Activated CD8-positive, alpha-beta memory T cell treated with anti-CD3 and anti-CD28 coated beads, Interleukin-2, amount 10 ng/mL, durations not matched to agents 7 days and 5 days (primary cell): ENCODE data around the gene SPATA9. TPM values are rescaled to one million over a fixed set of nuclear protein-coding genes. Genes with fewer than 3 reads are reported as not detected.
A peak's percentile ranks its signal among the peaks of the same experiment; 100 is the strongest.

Source experiments
- ATAC-seq: fragments of 150-1000 bp; cut with Tn5 transposase; one replicate; pipeline ENCODE4 v1.10.0; 2021; ENCODE audit warnings: moderate library complexity
- CTCF ChIA-PET: fragments of 350-600 bp; sonication (Branson Sonifier 250); formaldehyde crosslinking; loops from one replicate; lab custom pipeline; 2021; ENCODE audit warnings: antibody characterized with exemption; lab: Charles Lee
- DNase-seq: peaks from one replicate; pipeline ENCODE4 v3.0.0-alpha.2; 2020
- H3K27ac Mint-ChIP-seq: one replicate; pipeline ENCODE4 v1.8.0; 2021; ENCODE audit warnings: mild to moderate bottlenecking, mixed read lengths
- H3K27me3 Mint-ChIP-seq: one replicate; pipeline ENCODE4 v1.8.0; 2021; ENCODE audit warnings: mixed read lengths
- H3K36me3 Mint-ChIP-seq: one replicate; pipeline ENCODE4 v1.8.0; 2021; ENCODE audit warnings: mild to moderate bottlenecking, mixed read lengths
- H3K4me1 Mint-ChIP-seq: one replicate; pipeline ENCODE4 v1.8.0; 2021; ENCODE audit warnings: mixed read lengths
- H3K4me3 Mint-ChIP-seq: one replicate; pipeline ENCODE4 v1.8.0; 2021; ENCODE audit warnings: mild to moderate bottlenecking, moderate library complexity, mixed read lengths
- H3K9me3 Mint-ChIP-seq: one replicate; pipeline ENCODE4 v1.8.0; 2022; ENCODE audit warnings: low read depth, mixed read lengths
- total RNA-seq, 2 experiments: library from RNA; stranded (reverse); gene quantifications; one replicate each; pipeline ENCODE4 v1.2.3, GENCODE V29; 2021

Gene SPATA9
- total RNA-seq, 2 experiments from 2014 or later: not detected

DNA sequence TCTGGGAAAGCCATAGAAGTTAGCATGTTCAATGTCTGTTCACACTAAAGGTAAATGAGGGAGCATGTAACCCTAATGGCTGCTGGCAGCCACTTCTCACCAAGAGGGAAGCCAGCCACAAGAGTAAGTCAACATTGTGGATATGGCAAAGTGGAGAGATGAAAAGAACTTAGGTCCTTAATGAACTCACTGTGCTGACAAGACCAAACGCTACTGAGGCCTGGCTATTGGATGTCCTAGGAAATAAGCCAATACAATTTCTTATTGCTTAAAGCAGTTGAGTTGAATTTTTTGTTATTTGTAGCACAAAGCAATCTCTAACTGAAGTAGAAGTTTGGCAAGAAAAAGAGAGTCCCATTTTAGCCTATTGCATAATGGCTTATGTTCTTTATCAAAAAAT, 56.1 kb downstream of the SPATA9 start:
- H3K27ac Mint-ChIP-seq: no peak overlapping the region
- CTCF ChIA-PET: no interaction called here

DNA sequence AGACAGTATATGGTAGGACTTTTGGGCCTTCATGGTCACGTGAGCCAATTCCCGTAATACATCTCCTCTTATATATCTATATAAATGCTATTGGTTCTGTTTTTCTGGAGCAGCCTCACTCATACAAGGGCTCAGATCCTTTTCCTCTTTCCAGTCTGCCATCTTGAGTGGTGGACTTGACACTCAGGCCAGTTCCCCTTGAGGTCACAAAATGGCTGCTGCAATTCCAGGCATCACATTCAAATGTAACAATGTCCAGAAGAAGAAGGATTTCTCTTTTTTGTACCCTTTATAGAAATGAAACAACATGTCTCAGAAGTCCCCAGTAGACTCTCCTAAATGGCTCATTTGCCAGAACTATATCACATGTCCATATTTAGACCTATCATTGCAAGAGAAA, 58.4 kb downstream of the SPATA9 start:
- ATAC-seq: no peak
- CTCF ChIA-PET: interaction anchor here (1.6 kb wide), 1 partner anchor 161 kb away, joined by 3 read pairs; no protein-coding TSS in a partner anchor
- no peak overlapping the region for H3K4me3 Mint-ChIP-seq

More for the DNA sequence above, 56.1 kb downstream of the SPATA9 start:
- DNase-seq (no peak), ATAC-seq (no peak)
- Mint-ChIP-seq H3K4me1 (peaks cover 15% of the 10 kb centered on the region), H3K4me3 (no peak overlapping the region), H3K27me3 (peaks cover 3% of the 10 kb centered on the region), H3K36me3 (peaks cover 6% of the 10 kb centered on the region), H3K9me3 (no peaks in the 10 kb centered on the region)

DNA sequence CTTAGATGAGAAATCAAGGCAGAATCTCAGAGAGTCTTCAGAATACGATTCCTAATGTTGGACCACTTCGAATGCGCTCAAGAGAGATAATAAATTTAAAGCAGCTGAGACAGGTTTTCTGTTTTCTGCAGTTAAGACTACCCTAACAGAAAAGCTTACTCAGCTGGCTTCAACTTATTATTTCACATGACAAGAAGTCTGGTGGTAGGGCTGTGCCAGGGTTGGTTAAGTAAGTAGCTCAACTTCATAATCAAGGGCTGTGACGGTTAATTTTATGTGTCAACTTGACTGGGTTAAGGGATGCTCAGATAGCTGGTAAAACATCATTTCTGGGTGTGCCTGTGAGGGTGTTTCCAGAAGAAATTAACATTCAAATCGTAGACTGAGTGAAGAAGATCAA, 59.1 kb downstream of the SPATA9 start:
- CTCF ChIA-PET: interaction anchor here (1.6 to 2.0 kb wide), 3 partner anchors 21 to 162 kb away, joined by 3 to 12 read pairs (median 9); partner anchors contain the start of gene RFESD
- Mint-ChIP-seq H3K9me3 (no peaks in the 10 kb centered on the region), H3K27me3 (peaks cover 12% of the 10 kb centered on the region), H3K4me3 (no peak overlapping the region), H3K36me3 (peaks cover under 1% of the 10 kb centered on the region), H3K4me1 (peaks cover 29% of the 10 kb centered on the region), H3K27ac (no peak overlapping the region)
- DNase-seq (no peak), ATAC-seq (no peak)

More for the DNA sequence above, 58.4 kb downstream of the SPATA9 start:
- Mint-ChIP-seq H3K27me3 (peaks cover 8% of the 10 kb centered on the region), H3K4me1 (peaks cover 23% of the 10 kb centered on the region), H3K36me3 (no peaks in the 10 kb centered on the region), H3K9me3 (no peaks in the 10 kb centered on the region), H3K27ac (no peak overlapping the region)
- no peak for DNase-seq

DNA sequence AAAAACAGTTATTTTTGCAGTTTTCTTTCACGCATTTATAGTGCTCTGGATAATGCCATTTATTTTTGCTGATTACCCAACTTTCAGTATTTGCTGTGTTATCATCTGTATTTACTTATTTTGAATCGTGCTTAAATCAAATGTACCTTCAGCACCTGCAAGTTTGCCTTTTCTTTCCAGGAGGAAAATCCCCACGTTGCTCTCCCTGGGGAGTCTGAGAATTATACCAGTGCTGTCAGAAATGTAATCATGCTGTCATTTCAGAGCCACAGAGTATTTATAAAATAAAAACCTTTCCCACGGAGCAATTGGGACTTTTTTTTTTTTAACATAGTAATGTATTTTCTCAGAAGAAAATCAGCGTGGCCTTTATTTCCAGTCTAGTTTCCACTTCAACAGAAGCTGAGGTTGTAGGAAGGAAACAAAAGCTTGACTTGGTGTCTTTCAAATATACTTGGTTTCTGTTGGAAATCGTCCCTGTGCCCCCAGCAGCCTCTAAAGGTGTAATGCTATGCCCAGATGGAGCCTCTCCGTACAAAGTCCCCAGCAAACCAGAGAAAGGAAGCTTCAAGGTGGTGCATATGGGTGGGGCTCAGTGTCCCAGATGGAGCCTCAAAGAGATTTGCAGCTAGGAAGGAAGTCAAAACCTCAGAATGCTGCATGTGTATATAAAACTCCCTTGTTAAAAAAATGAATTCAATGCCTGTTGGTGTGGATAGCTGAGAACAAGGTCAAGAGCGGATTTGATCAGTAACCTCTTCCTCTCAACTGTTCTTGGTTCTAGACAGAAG, 60.8 kb downstream of the SPATA9 start:
- Mint-ChIP-seq H3K36me3 (peaks cover 4% of the 10 kb centered on the region), H3K9me3 (no peaks in the 10 kb centered on the region), H3K27ac (peak overlapping the region; percentile 41), H3K4me3 (peak overlapping the region; percentile 58), H3K4me1 (peaks cover 32% of the 10 kb centered on the region), H3K27me3 (peaks cover 14% of the 10 kb centered on the region)
- ATAC-seq (peak; percentile 11), DNase-seq (peak; percentile 43)
- CTCF ChIA-PET: interaction anchor here (0.9 to 2.0 kb wide), 10 partner anchors 9 to 226 kb away, joined by 3 to 12 read pairs (median 4); partner anchors contain the start of gene RFESD

DNA sequence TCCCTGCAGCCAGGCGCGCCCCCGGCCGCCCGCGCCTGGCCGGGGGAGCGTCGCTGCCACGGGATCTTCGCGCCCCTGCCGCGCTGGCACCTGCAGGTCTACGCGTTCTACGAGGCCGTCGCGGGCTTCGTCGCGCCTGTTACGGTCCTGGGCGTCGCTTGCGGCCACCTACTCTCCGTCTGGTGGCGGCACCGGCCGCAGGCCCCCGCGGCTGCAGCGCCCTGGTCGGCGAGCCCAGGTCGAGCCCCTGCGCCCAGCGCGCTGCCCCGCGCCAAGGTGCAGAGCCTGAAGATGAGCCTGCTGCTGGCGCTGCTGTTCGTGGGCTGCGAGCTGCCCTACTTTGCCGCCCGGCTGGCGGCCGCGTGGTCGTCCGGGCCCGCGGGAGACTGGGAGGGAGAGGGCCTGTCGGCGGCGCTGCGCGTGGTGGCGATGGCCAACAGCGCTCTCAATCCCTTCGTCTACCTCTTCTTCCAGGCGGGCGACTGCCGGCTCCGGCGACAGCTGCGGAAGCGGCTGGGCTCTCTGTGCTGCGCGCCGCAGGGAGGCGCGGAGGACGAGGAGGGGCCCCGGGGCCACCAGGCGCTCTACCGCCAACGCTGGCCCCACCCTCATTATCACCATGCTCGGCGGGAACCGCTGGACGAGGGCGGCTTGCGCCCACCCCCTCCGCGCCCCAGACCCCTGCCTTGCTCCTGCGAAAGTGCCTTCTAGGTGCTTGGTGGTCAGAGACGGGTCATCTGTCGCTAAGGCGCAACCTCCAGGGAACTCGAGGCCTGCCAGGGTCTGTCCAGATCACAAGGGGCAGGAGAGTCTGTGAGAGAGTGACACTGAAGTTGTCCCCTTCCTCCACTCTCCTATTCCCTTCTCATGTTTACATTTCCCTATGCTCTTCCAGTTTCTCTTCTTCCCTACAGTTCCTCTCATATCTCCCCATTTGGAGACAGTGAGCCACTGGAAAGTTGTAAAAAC, 61.6 kb downstream of the SPATA9 start:
- Mint-ChIP-seq H3K27ac (peak overlapping the region; percentile 41), H3K36me3 (peaks cover 4% of the 10 kb centered on the region), H3K4me3 (peak overlapping the region; percentile 58), H3K4me1 (peaks cover 32% of the 10 kb centered on the region), H3K9me3 (no peaks in the 10 kb centered on the region), H3K27me3 (peaks cover 14% of the 10 kb centered on the region)
- CTCF ChIA-PET: interaction anchor here (0.6 to 1.8 kb wide), 5 partner anchors 10 to 226 kb away, joined by 3 to 11 read pairs (median 3); no protein-coding TSS in a partner anchor
- ATAC-seq (peak; percentile 66), DNase-seq (peak; percentile 52)

DNA sequence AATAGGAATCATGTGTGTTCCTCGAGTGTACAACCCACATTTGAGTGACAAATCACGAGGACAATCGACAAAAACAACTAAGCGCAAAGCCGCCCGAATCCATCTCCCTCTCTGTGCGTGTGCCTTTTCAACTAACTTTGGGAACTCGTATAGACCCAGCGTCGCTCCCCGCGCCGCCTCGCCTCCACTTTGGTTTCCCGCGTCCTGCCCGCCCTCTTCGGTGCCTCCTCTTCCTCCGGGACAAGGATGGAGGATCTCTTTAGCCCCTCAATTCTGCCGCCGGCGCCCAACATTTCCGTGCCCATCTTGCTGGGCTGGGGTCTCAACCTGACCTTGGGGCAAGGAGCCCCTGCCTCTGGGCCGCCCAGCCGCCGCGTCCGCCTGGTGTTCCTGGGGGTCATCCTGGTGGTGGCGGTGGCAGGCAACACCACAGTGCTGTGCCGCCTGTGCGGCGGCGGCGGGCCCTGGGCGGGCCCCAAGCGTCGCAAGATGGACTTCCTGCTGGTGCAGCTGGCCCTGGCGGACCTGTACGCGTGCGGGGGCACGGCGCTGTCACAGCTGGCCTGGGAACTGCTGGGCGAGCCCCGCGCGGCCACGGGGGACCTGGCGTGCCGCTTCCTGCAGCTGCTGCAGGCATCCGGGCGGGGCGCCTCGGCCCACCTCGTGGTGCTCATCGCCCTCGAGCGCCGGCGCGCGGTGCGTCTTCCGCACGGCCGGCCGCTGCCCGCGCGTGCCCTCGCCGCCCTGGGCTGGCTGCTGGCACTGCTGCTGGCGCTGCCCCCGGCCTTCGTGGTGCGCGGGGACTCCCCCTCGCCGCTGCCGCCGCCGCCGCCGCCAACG, 62.5 kb downstream of the SPATA9 start, which contains the start of gene GPR150:
GPR150 (plus strand) TSS at position 58 of the 840 bp plus-strand sequence; CDS start at position 247, 189 bp downstream.
- CTCF ChIA-PET: interaction anchor here (0.6 to 1.8 kb wide), 3 partner anchors 11 to 190 kb away, joined by 3 to 11 read pairs (median 3); no protein-coding TSS in a partner anchor
- ATAC-seq (peak; percentile 76), DNase-seq (peak; percentile 78)
- Mint-ChIP-seq H3K27ac (peak within 1 kb of the TSS; percentile 67), H3K27me3 (peaks cover 14% of the 10 kb centered on the region), H3K36me3 (peaks cover 4% of the 10 kb centered on the region), H3K9me3 (no peaks in the 10 kb centered on the region), H3K4me3 (peak within 1 kb of the TSS; percentile 80), H3K4me1 (peaks cover 35% of the 10 kb centered on the region)

DNA sequence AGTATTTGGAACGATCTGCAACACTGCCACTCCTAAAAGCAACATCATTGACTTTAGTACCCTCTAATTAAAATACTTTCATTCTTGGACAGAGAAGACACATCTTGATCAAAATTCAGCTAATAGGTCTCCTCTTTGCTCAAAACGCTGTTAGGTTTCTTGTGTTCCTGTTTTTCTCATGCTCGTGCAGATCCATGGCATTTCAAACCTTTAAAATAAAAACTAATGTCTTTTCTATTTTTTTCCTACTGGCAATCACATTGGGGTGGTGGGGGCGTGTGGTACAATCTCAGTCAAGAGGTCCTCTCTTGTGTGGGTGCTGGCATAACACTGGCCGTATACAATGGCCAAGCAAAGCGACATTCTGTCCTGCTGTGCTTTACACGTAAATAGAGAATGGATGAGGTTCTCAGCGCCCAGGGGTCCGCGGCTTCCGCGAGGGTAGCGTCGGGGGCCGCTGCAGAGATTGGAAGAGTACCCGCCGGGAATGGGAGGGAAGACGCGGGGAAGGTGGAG, 63.2 kb downstream of the SPATA9 start:
- Mint-ChIP-seq H3K9me3 (no peaks in the 10 kb centered on the region), H3K27ac (peak overlapping the region; percentile 67), H3K4me1 (peaks cover 39% of the 10 kb centered on the region), H3K36me3 (peaks cover 6% of the 10 kb centered on the region), H3K27me3 (peaks cover 14% of the 10 kb centered on the region), H3K4me3 (peak overlapping the region; percentile 80)
- no peak for ATAC-seq
- no peak for DNase-seq
- CTCF ChIA-PET: no interaction called here

DNA sequence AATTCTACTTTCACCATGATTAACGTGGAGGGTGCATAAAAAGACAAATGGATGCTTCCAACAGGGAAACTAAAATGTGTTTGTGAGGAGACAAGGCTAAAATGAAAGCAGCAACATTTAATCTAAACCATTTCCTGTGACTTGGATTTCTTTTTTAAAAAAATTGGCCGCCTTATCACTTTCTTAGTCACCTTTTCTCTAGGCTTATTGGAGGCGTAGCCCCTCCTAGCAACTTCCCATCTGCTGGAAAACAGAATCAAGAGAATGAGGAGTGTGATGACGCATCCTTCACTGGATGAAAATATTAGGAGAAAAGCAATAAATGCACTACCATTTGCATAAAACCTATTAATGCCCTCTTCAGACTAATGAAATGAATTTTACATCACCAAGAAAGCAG, 63.7 kb downstream of the SPATA9 start:
- Mint-ChIP-seq H3K4me3 (peak overlapping the region; percentile 80), H3K9me3 (no peaks in the 10 kb centered on the region), H3K27ac (no peak overlapping the region)

DNA sequence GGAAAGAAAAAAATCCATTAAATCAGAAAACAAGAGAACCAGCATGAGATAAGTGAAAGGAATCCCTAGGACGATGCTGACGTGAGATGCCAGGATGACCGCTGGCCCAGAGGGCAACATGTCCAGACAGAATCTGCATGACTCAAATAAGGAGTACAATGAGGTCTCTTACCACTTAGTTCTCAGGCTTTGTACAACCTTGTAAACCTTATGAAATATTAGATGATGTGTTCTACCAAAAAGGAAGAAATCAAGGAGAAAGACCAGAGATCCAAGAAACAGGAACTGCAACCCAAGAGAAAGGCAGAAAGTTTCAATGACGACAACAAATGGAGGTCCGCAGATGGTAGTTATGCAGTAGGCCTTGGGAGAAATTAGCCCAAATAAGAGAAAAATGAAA, 65.7 kb downstream of the SPATA9 start:
- Mint-ChIP-seq H3K27me3 (peaks cover 14% of the 10 kb centered on the region), H3K4me1 (peaks cover 31% of the 10 kb centered on the region), H3K4me3 (no peak overlapping the region), H3K9me3 (peaks cover 9% of the 10 kb centered on the region), H3K27ac (no peak overlapping the region), H3K36me3 (peaks cover 22% of the 10 kb centered on the region)
- DNase-seq (no peak), ATAC-seq (no peak)
- CTCF ChIA-PET: no interaction called here

More for the DNA sequence above, 63.7 kb downstream of the SPATA9 start:
- no peak for ATAC-seq
- CTCF ChIA-PET: no interaction called here
- DNase-seq: no peak
- Mint-ChIP-seq H3K36me3 (peaks cover 6% of the 10 kb centered on the region), H3K27me3 (peaks cover 14% of the 10 kb centered on the region), H3K4me1 (peaks cover 39% of the 10 kb centered on the region)

DNA sequence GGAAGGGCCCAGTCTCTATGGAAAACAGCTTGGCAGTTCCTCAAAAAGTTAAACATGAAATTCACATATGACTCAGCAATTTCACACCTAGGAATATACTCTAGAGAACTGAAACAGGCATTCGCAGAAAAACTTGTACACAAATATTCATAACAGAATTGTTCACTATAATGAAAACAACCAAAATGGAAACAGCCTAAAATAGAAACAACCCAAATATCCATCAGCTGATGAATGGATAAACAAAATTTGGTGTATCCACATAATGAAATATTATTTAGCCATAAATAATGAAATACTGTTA, 67.7 kb downstream of the SPATA9 start:
- Mint-ChIP-seq H3K4me3 (no peak overlapping the region), H3K9me3 (peaks cover 9% of the 10 kb centered on the region), H3K36me3 (peaks cover 22% of the 10 kb centered on the region), H3K4me1 (peaks cover 24% of the 10 kb centered on the region), H3K27me3 (peaks cover 14% of the 10 kb centered on the region), H3K27ac (no peak overlapping the region)
- DNase-seq: no peak
- ATAC-seq: no peak
- CTCF ChIA-PET: no interaction called here

DNA sequence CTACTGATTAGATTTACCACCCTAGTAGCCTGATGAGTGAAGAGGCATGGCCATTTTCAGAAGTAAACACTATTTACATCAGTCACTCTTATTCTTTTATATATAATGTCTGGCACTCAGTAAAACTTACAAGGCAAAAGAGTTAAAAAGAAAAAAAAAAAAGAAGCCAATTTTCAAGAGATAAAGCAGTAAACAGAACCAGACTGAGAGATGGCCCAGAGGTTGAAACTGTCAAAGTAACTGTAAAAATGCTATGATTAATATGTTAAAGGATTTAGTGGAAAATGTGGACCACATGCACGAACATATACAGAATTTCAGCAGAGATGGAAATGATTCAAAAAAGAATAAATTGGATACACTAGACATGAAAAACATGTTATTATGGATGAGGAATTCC, 69.3 kb downstream of the SPATA9 start:
- CTCF ChIA-PET: no interaction called here
- Mint-ChIP-seq H3K4me1 (peaks cover 9% of the 10 kb centered on the region), H3K4me3 (no peak overlapping the region), H3K9me3 (peaks cover 9% of the 10 kb centered on the region), H3K27ac (no peak overlapping the region), H3K27me3 (peaks cover 3% of the 10 kb centered on the region), H3K36me3 (peaks cover 20% of the 10 kb centered on the region)
- DNase-seq (no peak), ATAC-seq (no peak)

DNA sequence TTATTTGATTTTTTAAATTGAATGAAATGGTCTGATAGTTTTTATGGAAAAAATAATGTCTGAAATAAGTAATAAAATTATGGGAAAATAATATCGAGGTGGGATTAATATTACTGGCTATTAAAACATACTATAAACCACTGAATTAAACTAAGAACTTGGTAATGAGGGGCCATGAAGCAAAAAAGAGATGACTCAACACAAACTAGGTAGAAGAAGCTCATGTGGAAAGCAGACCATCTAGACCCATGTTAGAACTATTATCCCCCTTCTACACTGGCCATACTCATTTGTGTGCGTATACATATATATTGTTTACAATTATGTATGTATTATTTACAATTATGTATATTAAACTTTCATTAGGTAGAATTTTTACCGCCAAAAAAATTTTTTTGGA, 71.4 kb downstream of the SPATA9 start:
- Mint-ChIP-seq H3K4me1 (peaks cover 7% of the 10 kb centered on the region), H3K36me3 (peaks cover 18% of the 10 kb centered on the region), H3K27me3 (no peaks in the 10 kb centered on the region), H3K4me3 (no peak overlapping the region), H3K27ac (no peak overlapping the region), H3K9me3 (peaks cover 9% of the 10 kb centered on the region)
- DNase-seq: no peak
- CTCF ChIA-PET: no interaction called here
- ATAC-seq: no peak
